HEK293 (cell line): ENCODE measurements around the gene FGD4.

Source experiments
- CTCF ChIA-PET: fragments of 350-600 bp; formaldehyde crosslinking; extraction: SDS; loops from one replicate; lab custom pipeline; 2021; ENCODE audit warnings: antibody characterized with exemption; lab: Yijun Ruan, JAX
- POLR2A ChIA-PET: fragments of 300-600 bp; formaldehyde crosslinking; extraction: SDS; loops from one replicate; lab custom pipeline; 2020; ENCODE audit warnings: antibody characterized with exemption, inconsistent platforms; lab: Yijun Ruan, JAX
- H3K27ac ChIP-seq: fragments of 200-500 bp; sonication (Bioruptor generic); 2 replicates; pipeline ENCODE4 v1.5.1; 2014; ENCODE audit warnings: low read depth, low read length, control low read depth, inconsistent platforms; ENCODE audit errors: extremely low read depth
- H3K36me3 ChIP-seq, 2 experiments: fragments of 200-500 bp in 1 of 2; sonication (Bioruptor generic) in 1 of 2; 1 replicate in 1 of 2; 2 replicates in 1 of 2; pipeline ENCODE4 v1.5.1; 2014 to 2017; ENCODE audit warnings: inconsistent platforms in 2 of 2, low read length in 2 of 2; ENCODE audit not compliant: control insufficient read depth in 2 of 2, insufficient read depth in 1 of 2
- H3K4me1 ChIP-seq: fragments of 200-500 bp; sonication (Bioruptor generic); 2 replicates; pipeline ENCODE4 v1.5.1; 2014; ENCODE audit warnings: mild to moderate bottlenecking, low read length, inconsistent platforms; ENCODE audit not compliant: control insufficient read depth, insufficient read depth
- H3K4me3 ChIP-seq: 2 replicates; pipeline ENCODE4 v1.5.1; 2011; ENCODE audit warnings: low read depth, mild to moderate bottlenecking, control low read depth, low read length, moderate library complexity
- H3K9me3 ChIP-seq: fragments of 200-500 bp; sonication (Bioruptor generic); 2 replicates; pipeline ENCODE4 v1.5.1; 2014; ENCODE audit warnings: low read depth, low read length, inconsistent platforms; ENCODE audit not compliant: control insufficient read depth, insufficient read depth
- GLIS2 ChIP-seq: fragments of 450-650 bp; formaldehyde crosslinking; IDR thresholded peaks from 2 replicates; pipeline ENCODE4 v1.5.1; 2016; ENCODE audit warnings: missing biosample characterization, missing genetic modification characterization
- KLF10 ChIP-seq: fragments of 450-650 bp; IDR thresholded peaks from 2 replicates; pipeline ENCODE4 v1.5.1; 2018; ENCODE audit warnings: missing biosample characterization, mild to moderate bottlenecking, missing genetic modification characterization
- SCRT1 ChIP-seq: fragments of 450-650 bp; formaldehyde crosslinking; IDR thresholded peaks from 2 replicates; pipeline ENCODE4 v1.5.1; 2016; ENCODE audit warnings: missing biosample characterization, missing genetic modification characterization, borderline replicate concordance
- TRIM28 ChIP-seq: IDR thresholded peaks from 2 replicates; pipeline ENCODE4 v1.6.1; 2011; ENCODE audit warnings: low read length, control low read depth, borderline replicate concordance
- ZNF112 ChIP-seq: fragments of 450-650 bp; formaldehyde crosslinking; IDR thresholded peaks from 2 replicates; pipeline ENCODE4 v1.5.0; 2017; ENCODE audit warnings: missing biosample characterization, missing genetic modification characterization
- ZNF132 ChIP-seq: fragments of 450-650 bp; formaldehyde crosslinking; IDR thresholded peaks from 2 replicates; pipeline ENCODE4 v1.5.1; 2017; ENCODE audit warnings: missing biosample characterization, missing genetic modification characterization, borderline replicate concordance
- ZNF274 ChIP-seq, 2 experiments: fragments of 200-500 bp in 1 of 2; fragments of 450-650 bp in 1 of 2; sonication (Bioruptor generic) in 1 of 2; formaldehyde crosslinking in 1 of 2; IDR thresholded peaks; 2 replicates each; pipeline versions ENCODE4 v1.5.1 to v1.6.1; 2014 to 2016; ENCODE audit warnings: borderline replicate concordance in 1 of 2, inconsistent platforms in 1 of 2, low read length in 1 of 2, missing biosample characterization in 1 of 2, missing genetic modification characterization in 1 of 2
- ZNF350 ChIP-seq: fragments of 450-650 bp; formaldehyde crosslinking; IDR thresholded peaks from 2 replicates; pipeline ENCODE4 v1.5.0; 2017; ENCODE audit warnings: missing biosample characterization, mild to moderate bottlenecking, missing genetic modification characterization
- ZNF354C ChIP-seq: fragments of 450-650 bp; formaldehyde crosslinking; IDR thresholded peaks from 2 replicates; pipeline ENCODE4 v1.5.1; 2016; ENCODE audit warnings: missing biosample characterization, missing genetic modification characterization, low read depth, borderline replicate concordance
- ZNF529 ChIP-seq: fragments of 450-650 bp; formaldehyde crosslinking; IDR thresholded peaks from 2 replicates; pipeline ENCODE4 v1.5.1; 2017; ENCODE audit warnings: missing genetic modification characterization, missing biosample characterization; ENCODE audit not compliant: insufficient replicate concordance
- ZNF558 ChIP-seq: fragments of 450-650 bp; formaldehyde crosslinking; IDR thresholded peaks from 2 replicates; pipeline ENCODE4 v1.5.1; 2016; ENCODE audit warnings: missing biosample characterization, missing genetic modification characterization
- ZNF560 ChIP-seq: fragments of 450-650 bp; formaldehyde crosslinking; IDR thresholded peaks from 2 replicates; pipeline ENCODE4 v1.5.1; 2017; ENCODE audit warnings: missing biosample characterization, missing genetic modification characterization, borderline replicate concordance
- ZNF707 ChIP-seq: fragments of 450-650 bp; formaldehyde crosslinking; IDR thresholded peaks from 2 replicates; pipeline ENCODE4 v1.5.1; 2016; ENCODE audit warnings: missing biosample characterization, missing genetic modification characterization
- TF ChIP-seq, protein P1 (sequence below): fragments of 450-650 bp; formaldehyde crosslinking; IDR thresholded peaks from 2 replicates; pipeline ENCODE4 v1.5.1; 2016; ENCODE audit warnings: missing biosample characterization, missing genetic modification characterization, borderline replicate concordance
- TF ChIP-seq, protein P2 (sequence below): fragments of 450-650 bp; formaldehyde crosslinking; IDR thresholded peaks from 2 replicates; pipeline ENCODE4 v1.5.1; 2017; ENCODE audit warnings: missing biosample characterization, missing genetic modification characterization
- TF ChIP-seq, protein P3 (sequence below): fragments of 450-650 bp; formaldehyde crosslinking; IDR thresholded peaks from 2 replicates; pipeline ENCODE4 v1.5.1; 2016; ENCODE audit warnings: missing biosample characterization, missing genetic modification characterization
- TF ChIP-seq, protein P4 (sequence below): fragments of 450-650 bp; formaldehyde crosslinking; IDR thresholded peaks from 2 replicates; pipeline ENCODE4 v1.5.1; 2016; ENCODE audit warnings: missing biosample characterization, missing genetic modification characterization, low read depth
- TF ChIP-seq, protein P5 (sequence below): fragments of 450-650 bp; formaldehyde crosslinking; IDR thresholded peaks from 2 replicates; pipeline ENCODE4 v1.5.1; 2016; ENCODE audit warnings: missing biosample characterization, missing genetic modification characterization
- TF ChIP-seq, protein P6 (sequence below): fragments of 450-650 bp; formaldehyde crosslinking; IDR thresholded peaks from 2 replicates; pipeline ENCODE4 v1.5.1; 2016; ENCODE audit warnings: missing biosample characterization, missing genetic modification characterization

Gene FGD4

DNA sequence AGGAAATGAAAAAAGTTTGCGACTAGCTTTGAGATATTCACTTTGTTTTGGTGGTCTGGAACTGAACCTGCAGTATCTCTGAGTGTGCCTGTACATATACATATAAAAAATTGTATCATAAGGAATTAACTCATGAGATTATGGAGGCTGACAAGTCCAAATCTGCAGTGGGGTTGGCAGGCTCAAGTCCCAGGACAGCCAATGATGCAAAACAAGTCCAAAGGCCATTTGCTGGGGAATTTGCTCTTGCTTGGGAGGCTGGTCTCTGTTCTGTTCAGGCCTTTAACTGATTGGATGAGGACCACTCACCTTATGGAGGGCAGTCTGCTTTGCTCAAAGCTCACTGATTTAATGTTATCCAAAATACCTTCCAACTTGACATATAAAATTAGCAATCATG, 66.8 kb downstream of the FGD4 start:
- ChIA-PET CTCF (no interaction called here), POLR2A (no interaction called here)
- Histone ChIP-seq H3K9me3 (no peaks in the 10 kb centered on the region), H3K4me1 (no peaks in the 10 kb centered on the region), H3K36me3 (no peaks in the 10 kb centered on the region), H3K4me3 (no peak overlapping the region), H3K27ac (no peak overlapping the region)
- TF ChIP-seq ZNF707 = no peak
- TF ChIP-seq, protein P1, sequence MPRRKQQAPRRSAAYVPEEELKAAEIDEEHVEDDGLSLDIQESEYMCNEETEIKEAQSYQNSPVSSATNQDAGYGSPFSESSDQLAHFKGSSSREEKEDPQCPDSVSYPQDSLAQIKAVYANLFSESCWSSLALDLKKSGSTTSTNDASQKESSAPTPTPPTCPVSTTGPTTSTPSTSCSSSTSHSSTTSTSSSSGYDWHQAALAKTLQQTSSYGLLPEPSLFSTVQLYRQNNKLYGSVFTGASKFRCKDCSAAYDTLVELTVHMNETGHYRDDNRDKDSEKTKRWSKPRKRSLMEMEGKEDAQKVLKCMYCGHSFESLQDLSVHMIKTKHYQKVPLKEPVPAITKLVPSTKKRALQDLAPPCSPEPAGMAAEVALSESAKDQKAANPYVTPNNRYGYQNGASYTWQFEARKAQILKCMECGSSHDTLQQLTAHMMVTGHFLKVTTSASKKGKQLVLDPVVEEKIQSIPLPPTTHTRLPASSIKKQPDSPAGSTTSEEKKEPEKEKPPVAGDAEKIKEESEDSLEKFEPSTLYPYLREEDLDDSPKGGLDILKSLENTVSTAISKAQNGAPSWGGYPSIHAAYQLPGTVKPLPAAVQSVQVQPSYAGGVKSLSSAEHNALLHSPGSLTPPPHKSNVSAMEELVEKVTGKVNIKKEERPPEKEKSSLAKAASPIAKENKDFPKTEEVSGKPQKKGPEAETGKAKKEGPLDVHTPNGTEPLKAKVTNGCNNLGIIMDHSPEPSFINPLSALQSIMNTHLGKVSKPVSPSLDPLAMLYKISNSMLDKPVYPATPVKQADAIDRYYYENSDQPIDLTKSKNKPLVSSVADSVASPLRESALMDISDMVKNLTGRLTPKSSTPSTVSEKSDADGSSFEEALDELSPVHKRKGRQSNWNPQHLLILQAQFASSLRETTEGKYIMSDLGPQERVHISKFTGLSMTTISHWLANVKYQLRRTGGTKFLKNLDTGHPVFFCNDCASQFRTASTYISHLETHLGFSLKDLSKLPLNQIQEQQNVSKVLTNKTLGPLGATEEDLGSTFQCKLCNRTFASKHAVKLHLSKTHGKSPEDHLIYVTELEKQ (tag by site-specific recombination) = no peak
- TF ChIP-seq, protein P2, sequence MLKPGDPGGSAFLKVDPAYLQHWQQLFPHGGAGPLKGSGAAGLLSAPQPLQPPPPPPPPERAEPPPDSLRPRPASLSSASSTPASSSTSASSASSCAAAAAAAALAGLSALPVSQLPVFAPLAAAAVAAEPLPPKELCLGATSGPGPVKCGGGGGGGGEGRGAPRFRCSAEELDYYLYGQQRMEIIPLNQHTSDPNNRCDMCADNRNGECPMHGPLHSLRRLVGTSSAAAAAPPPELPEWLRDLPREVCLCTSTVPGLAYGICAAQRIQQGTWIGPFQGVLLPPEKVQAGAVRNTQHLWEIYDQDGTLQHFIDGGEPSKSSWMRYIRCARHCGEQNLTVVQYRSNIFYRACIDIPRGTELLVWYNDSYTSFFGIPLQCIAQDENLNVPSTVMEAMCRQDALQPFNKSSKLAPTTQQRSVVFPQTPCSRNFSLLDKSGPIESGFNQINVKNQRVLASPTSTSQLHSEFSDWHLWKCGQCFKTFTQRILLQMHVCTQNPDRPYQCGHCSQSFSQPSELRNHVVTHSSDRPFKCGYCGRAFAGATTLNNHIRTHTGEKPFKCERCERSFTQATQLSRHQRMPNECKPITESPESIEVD (tag by site-specific recombination) = no peak
- no peak for TF ChIP-seq TRIM28
- TF ChIP-seq, protein P3, sequence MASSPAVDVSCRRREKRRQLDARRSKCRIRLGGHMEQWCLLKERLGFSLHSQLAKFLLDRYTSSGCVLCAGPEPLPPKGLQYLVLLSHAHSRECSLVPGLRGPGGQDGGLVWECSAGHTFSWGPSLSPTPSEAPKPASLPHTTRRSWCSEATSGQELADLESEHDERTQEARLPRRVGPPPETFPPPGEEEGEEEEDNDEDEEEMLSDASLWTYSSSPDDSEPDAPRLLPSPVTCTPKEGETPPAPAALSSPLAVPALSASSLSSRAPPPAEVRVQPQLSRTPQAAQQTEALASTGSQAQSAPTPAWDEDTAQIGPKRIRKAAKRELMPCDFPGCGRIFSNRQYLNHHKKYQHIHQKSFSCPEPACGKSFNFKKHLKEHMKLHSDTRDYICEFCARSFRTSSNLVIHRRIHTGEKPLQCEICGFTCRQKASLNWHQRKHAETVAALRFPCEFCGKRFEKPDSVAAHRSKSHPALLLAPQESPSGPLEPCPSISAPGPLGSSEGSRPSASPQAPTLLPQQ (tag by site-specific recombination) = no peak
- TF ChIP-seq ZNF132 (tag by site-specific recombination) = no peak
- TF ChIP-seq ZNF350 (tag by site-specific recombination) = no peak
- no peak for TF ChIP-seq ZNF529 (tag by site-specific recombination)
- TF ChIP-seq ZNF112 = no peak
- TF ChIP-seq, protein P4, sequence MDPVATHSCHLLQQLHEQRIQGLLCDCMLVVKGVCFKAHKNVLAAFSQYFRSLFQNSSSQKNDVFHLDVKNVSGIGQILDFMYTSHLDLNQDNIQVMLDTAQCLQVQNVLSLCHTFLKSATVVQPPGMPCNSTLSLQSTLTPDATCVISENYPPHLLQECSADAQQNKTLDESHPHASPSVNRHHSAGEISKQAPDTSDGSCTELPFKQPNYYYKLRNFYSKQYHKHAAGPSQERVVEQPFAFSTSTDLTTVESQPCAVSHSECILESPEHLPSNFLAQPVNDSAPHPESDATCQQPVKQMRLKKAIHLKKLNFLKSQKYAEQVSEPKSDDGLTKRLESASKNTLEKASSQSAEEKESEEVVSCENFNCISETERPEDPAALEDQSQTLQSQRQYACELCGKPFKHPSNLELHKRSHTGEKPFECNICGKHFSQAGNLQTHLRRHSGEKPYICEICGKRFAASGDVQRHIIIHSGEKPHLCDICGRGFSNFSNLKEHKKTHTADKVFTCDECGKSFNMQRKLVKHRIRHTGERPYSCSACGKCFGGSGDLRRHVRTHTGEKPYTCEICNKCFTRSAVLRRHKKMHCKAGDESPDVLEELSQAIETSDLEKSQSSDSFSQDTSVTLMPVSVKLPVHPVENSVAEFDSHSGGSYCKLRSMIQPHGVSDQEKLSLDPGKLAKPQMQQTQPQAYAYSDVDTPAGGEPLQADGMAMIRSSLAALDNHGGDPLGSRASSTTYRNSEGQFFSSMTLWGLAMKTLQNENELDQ (tag by site-specific recombination) = no peak
- TF ChIP-seq, protein P5, sequence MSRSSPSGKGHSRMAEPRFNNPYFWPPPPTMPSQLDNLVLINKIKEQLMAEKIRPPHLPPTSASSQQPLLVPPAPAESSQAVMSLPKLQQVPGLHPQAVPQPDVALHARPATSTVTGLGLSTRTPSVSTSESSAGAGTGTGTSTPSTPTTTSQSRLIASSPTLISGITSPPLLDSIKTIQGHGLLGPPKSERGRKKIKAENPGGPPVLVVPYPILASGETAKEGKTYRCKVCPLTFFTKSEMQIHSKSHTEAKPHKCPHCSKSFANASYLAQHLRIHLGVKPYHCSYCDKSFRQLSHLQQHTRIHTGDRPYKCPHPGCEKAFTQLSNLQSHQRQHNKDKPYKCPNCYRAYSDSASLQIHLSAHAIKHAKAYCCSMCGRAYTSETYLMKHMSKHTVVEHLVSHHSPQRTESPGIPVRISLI = no peak

DNA sequence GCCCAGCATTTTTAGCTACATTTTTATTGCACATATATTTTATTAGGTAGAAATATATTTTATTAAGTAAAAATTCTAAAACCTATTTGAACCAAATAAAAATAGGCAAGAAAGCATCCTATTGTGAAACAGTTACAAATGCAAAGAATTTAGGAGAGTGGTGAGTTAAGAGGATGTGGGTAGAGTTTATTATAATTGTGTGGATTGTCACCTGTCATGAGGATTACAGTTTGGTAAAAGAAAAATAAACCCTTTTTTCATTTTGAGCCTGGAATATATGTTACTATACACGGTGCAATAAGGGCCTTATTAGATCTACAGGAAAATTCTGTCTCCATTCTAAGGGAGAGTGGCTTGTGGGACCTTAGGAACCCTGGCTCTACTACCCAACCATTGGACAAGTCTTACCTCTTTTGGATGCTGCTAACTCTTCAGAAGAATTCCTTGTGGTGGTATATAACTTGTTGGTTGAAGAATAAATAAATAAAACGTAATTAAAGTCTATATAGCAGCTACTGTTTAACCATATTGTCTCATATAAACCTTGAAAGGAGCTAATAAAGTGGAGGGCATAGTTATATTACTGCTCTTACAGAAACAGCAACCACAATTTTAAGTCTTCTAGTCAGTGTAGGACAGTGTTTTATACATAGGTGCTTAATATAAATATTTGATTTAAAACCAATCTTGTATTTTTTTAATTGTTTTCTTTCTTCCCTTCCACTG, 67.8 kb downstream of the FGD4 start:
- Histone ChIP-seq H3K27ac (no peak overlapping the region), H3K9me3 (no peaks in the 10 kb centered on the region), H3K36me3 (no peaks in the 10 kb centered on the region), H3K4me3 (no peak overlapping the region), H3K4me1 (no peaks in the 10 kb centered on the region)
- CTCF ChIA-PET = interaction anchor here (0.8 to 0.9 kb wide), 2 partner anchors 11 to 12 kb away, joined by 3 read pairs; no protein-coding TSS in a partner anchor
- POLR2A ChIA-PET = no interaction called here
- TF ChIP-seq SCRT1 (tag by site-specific recombination) (no peak), ZNF354C (tag by site-specific recombination) (no peak), ZNF558 (tag by site-specific recombination) (no peak), ZNF529 (tag by site-specific recombination) (no peak), GLIS2 (no peak), ZNF560 (no peak), ZNF274 (IDR thresholded peaks at IDR 0.05; ENCODE audit: low read length) (no peak), ZNF274 (tag by site-specific recombination; IDR thresholded peaks at IDR 0.05; ENCODE audit: borderline replicate concordance) (no peak), KLF10 (tag by site-specific recombination) (no peak)
- TF ChIP-seq, protein P6, sequence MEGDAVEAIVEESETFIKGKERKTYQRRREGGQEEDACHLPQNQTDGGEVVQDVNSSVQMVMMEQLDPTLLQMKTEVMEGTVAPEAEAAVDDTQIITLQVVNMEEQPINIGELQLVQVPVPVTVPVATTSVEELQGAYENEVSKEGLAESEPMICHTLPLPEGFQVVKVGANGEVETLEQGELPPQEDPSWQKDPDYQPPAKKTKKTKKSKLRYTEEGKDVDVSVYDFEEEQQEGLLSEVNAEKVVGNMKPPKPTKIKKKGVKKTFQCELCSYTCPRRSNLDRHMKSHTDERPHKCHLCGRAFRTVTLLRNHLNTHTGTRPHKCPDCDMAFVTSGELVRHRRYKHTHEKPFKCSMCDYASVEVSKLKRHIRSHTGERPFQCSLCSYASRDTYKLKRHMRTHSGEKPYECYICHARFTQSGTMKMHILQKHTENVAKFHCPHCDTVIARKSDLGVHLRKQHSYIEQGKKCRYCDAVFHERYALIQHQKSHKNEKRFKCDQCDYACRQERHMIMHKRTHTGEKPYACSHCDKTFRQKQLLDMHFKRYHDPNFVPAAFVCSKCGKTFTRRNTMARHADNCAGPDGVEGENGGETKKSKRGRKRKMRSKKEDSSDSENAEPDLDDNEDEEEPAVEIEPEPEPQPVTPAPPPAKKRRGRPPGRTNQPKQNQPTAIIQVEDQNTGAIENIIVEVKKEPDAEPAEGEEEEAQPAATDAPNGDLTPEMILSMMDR = no peak
